ENCODE results near the gene APOBEC4.
A peak's percentile ranks its signal among the peaks of the same experiment; 100 is the strongest.
"Not testable (repeated sequence)": the region's sequence is repeated elsewhere in the genome, so short reads cannot be mapped to it uniquely, and the experiment has no call there.

APOBEC4 gene, protein sequence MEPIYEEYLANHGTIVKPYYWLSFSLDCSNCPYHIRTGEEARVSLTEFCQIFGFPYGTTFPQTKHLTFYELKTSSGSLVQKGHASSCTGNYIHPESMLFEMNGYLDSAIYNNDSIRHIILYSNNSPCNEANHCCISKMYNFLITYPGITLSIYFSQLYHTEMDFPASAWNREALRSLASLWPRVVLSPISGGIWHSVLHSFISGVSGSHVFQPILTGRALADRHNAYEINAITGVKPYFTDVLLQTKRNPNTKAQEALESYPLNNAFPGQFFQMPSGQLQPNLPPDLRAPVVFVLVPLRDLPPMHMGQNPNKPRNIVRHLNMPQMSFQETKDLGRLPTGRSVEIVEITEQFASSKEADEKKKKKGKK

DNA sequence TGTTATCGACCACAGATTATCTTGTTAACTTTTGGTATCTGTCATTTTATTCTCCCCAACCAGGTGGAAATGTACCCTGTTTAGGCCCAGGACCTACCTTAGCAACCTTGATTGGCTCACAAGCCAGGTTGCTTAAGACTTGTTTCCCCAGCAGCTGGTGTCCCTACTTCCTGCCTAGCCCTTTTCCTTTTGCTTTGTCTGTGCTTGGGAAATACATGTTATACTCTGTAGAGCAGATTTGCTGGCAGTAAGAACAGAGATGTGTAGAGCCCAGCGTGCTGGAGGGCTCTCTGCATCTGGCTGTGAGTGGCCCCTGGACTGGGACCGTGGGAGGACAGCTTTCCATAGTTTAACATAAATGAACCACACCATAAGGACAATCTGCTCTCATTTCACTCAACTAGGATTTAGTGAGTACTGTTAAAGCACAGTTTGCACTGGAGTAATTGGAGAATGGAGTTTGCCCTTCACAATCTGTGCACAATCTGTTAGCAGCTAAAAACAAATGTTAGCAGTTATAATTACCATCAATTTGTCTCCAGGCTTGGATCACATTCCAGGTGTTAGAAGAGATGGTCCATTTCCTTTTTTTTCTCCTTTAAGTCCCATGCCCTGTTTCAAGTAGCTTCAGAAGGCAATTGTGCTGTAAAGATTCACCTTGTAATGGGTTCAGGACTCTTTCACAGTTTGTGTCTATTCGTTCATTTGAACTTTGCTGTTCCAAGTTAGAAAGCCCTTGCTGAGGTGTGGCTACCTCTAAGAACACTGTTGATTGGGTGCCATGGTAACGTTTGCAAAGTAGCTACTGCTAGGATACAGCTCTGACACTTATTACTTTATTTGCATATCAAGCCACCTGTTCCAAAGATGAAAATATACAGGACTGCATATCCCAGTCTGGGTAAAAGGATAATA, at the start of gene APOBEC4:
Gene APOBEC4 (minus strand): TSS at position 770 of the 915 bp plus-strand sequence. CDS start 4,535 bp downstream, outside the sequence.
- DNase-seq, result peak; percentile 18

DNA sequence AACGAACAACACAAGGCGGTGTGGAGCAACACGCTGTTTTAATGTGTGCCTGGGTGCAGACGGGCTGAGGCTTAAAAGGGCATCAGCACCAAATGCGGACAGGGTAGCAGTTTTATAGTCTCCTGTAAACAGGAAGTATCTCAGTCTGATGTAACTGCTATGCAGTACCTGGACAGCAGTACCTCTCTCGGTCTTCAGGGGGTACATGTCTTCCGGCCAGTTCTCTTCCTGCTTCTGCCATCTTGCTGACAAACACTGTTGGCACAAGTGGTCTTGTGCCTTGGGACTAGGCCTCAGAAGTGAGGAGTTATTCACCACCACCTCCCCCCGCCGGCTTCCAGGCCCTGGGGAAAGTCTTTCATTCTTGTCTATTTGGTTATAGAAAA, 49.7 kb upstream of the APOBEC4 start:
- no peak for DNase-seq

DNA sequence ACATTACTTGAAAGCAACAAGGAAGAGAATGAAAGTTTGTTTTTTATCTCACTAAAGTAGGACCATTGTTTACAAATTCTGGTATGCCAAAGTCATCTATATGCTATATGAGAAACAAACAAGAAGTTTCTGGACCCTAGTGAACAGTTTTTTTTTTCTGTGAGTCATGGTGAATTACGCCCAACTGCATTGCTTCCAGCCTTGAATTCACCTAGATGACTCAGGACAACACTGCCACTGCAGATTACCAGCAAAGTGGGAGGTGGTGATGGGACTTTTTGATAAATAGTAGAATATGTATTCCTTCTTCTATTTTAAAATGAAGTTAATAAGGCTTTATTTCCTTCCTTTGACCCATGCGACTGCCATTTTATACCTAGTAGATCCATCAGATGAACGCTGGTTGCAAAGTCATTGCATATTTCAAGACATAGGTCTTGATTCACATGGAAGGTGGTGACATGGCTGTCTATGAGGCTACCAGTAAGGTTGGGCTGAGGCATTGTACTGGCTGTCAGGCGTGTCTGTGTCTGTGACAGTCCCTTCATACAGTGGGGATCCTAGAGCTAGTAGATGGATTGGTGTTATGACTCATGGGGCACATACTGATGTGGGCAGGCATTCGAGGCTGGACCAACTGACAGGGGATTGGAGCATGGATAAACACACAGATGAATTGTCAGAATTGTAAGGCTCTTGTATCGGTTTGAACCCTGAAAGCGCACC, 49.1 kb upstream of the APOBEC4 start:
- DNase-seq, result no peak

DNA sequence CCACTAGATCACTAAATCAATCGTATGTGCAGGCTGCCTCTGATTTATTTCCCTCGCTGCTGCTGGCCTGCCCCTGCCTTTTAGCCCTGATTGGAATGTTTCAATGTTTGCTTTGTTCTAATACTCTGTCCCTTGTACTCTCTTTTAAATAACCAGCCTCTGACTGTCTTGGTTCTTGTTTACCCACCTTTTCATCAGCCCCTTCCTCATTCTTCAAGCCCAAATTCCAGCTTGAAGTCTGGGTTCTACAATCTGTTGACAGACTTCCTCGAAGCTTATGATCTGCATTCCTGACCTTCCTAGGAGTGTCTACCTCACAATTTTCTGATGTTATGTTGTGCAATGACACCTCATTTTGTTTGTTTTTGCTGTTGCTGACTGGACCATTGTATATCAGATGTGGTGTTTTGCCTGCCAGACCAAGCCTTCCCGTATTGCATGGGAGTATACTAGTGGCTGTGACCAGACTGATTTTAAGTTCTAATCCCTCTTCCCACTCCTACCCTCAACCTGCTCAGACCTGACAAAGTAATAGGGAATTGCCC, 46.6 kb upstream of the APOBEC4 start:
- no peak for DNase-seq

DNA sequence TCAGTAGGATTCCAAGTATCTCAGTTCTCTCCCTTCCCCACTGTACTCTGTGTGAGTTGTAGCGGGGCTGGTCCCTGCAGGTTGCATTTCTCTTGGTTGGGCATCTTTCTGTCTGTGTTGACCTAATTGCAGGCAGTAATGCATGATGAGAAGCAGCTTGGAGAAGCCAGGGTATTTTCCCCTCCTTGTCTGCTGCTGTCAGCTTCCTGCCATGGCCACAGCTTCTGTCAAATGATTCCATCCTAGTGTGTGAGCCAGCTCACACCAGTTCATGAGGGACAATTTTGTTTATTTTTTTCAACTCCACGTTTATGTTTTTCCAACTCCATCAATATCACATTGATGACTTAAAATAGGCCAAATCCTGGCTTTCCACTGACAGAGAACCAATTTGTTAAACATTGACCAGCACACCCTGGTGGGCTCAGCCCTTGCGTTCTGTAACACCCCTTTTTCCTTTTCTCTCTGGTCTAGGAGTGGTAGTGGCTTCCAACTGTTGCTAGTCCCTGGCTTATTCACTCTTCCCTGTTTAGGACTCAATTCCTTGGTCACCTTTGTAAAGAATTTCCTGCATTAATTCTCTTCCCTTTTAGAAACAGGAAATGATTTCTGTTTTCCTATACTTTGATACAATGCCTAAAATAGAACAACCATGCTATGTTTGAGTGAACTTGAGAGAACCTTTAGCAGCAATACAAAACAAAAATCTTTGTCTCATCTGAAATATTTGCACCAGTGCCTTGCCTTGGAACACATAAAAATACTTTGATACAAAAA, 44.9 kb upstream of the APOBEC4 start:
- DNase-seq, result no peak

DNA sequence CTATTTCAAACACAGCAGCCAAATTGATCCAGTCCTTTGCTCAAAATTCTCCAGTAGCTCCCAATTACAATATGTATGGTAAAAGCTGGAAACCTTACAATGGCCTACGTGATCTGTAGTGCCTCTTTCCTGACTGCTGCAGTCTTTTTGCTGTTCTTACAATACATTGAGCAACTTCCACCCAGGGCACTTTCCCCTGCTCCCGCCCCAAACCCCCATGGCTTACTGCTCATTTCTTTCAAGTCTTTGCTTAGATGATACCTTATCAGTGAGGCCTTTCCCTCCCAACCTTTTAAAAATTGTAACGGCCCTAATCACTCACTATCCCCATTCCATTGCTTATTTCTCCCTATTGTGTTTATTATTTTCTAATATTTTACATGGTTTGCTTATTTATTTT, 43.9 kb upstream of the APOBEC4 start:
- no peak for DNase-seq

DNA sequence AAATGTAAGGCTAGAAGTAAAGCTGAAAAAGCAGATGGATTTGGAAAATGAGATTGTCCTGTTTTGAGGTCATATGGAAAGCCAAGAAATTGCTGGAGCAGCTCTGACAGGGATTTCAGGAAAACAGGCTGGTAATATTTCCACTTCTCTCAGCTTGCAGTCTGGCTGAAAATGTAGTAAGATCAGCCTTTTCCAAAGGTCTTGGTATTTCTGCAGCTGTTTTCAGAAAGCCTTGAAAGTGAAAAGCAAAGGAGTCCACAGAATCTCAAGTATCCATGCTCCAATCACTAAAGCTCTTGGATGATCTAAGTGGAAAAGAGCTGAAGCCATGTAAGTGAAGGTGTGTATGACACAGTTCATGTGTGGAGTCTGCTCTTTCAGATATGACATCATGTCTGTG, 41.6 kb upstream of the APOBEC4 start:
- DNase-seq, result no peak

DNA sequence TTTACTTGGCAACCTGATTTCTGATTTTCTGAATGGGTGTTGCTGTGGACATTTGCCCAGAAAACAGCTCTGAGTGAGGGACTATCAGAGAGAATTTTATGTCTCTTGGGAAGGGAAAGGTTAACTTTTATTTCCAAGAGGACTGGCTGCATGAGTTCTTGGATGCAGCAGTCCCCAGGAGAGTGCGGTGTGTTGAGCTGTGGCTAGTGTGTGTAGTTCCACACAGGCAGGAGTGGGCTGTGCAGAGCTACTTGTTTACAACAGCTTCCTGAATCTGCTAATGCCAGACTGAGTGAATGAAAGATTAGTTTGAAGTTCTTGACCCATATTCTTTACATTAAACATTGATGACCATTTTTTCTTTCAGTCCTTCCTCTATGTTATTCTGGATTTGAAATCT, 41.0 kb upstream of the APOBEC4 start:
- DNase-seq, result no peak

DNA sequence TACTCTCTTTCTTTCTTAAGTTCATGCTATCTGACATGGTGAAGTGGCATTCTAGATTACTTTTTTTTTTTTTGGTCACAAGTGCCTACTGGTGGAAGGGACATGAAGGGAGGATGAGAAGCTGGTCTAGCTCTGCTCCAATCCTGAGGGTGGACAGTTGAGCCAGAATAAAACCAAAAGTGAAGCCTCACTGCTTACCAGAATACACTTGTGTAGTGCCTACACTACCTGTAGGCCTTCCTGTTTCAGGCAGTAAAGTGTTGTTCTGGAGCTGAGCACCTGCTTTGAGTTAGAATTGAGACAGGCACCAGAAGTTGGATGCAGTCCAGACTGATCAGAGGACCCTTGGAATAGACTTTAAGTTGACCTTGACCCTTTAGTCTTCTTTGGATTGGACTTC, 40.4 kb upstream of the APOBEC4 start:
- DNase-seq, result no peak

DNA sequence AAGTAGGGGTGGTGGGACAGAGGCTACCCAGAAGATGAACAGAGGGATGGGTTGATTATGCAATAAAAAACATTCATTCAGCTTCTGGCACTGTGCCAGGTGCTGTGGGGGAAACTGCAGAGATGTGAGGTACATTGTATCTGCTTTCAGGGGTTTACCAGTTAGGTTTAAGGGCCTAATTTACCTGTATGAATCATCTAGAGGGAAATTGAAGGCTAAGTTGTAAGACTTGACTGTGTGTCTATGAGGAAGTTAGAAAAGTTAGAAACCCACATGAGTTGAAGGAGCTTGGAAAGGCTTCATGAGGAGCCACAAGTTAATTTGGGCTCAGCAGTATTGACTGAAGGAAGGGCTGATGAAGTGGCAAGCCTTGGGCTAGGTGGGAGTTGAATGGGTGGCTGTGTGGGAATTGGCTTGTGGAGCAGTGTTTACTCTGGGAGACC, 36.7 kb upstream of the APOBEC4 start:
- DNase-seq, result no peak

DNA sequence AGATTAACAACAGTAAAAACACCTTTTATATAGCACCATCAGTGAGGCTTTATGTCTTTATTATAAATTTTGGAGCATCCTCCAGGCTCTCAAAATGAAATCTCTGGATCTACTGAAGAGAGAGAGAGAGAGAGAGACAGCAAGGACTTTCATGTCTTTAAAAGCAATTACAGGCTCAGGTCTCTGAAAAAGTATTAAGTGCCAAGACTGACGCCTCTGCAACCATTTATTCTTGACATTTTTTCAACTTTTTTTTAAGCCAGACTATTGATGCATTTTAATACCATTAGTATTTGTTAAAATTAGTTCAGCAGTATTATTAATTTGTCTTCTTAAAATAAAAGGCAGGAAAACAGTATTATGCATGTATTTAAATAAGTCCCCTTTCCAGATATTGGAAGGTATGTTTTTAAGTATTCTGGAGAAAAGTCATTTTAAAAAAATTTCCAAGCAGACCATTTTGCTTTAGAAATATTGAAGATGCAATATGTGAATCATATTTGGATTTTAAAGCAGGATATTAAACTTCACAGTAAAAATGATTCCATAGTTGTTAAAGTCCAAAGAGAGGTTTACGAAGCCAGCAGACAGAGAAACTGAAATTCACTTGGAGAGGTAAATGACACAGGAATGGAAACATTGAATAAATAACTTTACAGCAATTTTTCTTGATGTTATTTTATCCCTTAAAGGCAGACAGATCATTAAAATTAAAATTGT, 35.4 kb upstream of the APOBEC4 start:
- no peak for DNase-seq

DNA sequence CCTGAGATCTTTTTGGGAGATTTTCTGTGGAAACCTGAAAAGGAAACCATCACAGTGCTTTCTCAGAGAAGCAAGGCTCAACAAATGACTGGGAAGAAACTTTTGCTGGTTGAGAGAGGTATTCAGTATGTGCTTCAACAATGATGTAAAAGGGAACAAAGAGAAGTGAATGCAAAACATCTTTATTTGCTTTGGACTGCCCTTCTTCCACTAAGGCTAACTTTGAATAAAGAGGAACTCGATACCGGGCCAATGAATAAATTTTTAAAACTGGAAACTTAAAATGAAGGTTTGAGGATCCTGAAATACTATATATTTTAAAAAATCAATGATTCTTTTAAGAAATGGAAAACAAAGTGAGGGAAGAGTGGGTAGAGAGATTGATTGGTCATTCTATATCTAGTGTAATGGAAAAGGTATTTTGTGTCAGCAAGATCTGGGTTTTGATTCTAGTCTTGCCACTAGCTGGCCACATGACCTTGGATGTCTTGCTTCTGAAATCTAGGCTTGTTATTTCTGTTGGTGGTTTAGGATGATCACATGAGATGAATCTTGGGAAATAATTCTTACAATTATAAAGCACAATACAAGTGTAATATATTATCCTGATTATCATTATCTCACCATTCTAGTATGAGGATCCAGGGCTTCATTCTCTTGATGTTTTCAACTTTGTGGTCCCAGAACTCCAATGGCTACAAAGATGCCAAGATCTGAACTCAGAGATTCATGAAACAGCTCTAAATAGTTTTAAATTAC, 34.6 kb upstream of the APOBEC4 start:
- DNase-seq, result no peak

DNA sequence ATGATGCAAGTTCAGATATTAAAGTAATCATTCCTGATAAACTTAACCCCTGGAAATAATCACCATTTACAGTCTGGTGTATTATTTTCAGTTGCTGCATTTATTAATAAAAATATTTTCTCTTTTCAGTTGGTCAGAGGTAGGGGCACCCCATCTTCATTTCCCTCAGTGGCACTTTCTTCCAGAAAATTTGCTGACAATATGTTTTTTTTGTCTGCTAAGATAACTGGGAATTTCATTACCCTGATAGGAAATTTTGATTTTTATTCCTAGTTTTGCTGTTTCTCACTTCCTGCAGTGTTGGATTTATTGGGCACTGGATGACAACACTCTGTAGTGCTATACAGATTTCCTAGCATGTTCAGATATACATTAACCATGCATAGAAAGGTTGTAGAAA, 33.1 kb upstream of the APOBEC4 start:
- no peak for DNase-seq

DNA sequence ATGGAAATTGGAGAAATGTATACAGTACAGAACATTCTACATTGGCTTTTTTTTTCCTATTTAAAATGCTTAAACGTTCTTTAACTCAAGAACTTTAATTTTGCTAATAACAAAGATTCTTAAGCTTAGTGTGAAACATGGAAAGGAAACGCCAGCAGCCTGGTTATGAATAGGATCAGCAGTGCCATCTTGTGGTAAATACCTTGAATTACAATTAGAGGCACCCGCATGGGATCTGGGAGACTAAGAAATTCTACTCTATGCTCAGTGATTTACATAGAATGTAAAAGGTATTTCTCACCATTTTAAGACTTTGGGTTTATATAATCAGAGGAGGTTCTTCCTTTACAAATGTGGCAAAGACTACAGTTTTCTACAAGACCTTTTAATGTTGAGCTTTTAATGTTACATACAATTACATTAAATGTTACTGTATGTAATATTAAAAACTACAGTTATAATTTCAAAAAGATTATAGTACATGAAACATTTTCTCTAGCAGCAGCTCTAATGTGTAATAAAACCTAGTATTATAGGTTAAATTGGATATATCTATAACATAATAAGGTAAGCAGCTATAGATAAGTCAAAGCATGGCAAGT, 32.1 kb upstream of the APOBEC4 start:
- peak; percentile 30 for DNase-seq

DNA sequence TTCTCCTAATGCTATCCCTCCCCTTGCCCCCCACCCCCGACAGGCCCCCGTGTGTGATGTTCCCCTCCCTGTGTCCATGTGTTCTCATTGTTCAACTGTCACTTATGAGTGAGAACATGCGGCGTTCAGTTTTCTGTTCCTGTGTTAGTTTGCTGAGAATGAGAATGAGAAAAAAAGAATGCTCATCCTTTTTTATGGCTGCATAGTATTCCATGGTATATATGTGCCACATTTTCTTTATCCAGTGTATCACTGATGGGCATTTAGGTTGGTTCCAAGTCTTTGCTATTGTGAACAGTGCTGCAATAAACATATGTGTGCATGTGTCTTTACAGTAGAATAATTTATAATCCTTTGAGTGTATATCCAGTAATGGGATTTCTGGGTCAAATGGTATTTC, 26.2 kb upstream of the APOBEC4 start:
- DNase-seq, result not testable (repeated sequence)

DNA sequence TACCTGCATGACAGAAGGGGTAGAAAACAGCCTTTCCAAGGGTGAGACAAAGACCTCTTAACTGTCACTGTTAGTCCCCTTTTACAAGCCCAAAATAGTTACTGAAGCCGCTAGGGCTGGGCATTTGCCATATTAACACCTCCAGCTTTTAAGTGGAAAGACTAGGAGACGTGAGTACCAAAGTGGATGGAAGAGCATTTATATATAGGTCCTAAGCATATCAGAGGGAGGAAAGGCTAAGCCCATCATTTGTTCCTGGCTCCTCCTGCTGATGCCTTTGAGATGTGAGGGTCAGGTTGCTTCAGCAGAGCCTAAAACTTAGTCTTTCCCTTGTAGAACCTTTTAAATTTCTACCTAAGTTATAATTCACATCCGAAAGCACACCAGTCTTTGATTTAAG, 25.7 kb upstream of the APOBEC4 start:
- no peak for DNase-seq

DNA sequence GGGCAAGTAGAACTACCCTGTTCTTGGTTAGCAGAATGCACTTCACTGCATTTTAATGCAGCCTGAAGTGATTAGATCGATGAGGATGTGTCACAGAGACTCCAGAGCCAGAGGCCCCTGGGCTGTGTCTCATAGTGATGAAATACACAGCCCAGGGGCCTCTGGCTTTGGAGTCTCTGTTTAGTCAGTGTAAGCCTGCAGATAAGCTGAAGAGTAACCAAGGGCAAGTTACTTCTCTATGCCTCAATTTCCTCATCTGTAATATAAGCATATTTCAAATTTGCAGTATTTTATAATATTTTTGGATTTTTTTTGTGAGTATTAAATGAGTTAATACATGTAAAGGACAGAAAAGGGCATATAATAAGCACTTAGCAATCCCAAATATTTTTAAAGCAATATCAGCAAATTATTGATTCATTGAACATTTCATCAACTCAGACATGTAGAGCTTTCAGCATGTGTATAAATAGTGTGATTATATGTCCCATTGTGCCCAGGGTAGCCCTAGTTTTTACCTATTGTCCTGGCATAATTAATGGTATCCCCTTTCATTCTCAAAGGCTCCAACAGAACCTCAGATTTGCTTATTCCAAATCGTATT, 23.6 kb upstream of the APOBEC4 start:
- DNase-seq, result no peak

DNA sequence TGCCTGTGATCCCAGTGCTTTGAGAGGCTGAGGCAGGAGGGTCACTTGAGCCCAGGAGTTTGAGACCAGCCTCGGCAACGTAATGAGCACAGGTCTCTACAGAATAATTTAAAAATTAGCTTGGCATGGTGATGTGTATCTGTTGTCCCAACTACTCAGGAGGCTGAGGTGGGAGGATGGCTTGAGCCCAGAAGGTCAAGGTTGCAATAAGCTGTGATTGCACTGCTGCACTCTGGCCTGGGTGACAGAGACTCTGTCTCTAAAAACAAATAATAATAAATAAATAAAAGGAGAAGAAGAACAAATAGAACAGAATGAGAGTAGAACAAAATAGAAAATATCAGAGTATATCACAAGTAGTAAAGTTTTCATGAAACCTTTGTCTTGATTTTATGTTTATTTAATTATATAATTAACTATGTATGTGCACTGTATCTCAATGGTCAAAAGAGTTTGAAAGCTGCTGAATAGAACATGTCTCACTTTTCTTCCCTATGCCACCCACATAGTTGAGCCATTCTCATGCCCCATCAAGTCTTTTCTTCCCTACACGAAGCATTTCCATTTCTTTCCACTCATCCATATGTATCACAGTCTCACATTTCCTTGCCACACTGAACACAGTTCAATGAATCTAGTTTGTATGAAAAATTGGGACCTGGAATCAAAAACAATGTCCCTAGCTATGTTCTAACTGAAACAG, 22.9 kb upstream of the APOBEC4 start:
- DNase-seq, result no peak

DNA sequence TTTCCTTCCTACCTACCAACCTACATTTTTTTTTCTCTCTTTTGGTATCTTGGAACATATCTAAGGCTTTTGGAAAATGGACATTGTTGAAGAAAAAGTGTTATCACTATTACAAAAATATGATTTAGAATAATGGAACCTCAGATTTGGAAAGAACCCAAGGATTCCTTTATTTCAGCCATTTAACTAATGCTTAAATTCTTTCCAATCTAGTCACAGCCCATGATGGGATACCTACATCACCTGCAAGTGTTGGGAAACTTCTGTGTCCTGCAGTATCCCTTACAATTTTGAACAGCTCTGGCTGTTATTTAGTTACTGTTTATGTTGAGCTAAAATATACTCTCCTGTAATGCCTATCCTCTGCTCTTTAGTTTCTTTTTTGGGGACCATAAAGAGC, 22.3 kb upstream of the APOBEC4 start:
- no peak for DNase-seq

All from CD4-positive, alpha-beta T cell treated with Interleukin-17A for 4 hours (primary cell).